Stimulated activated CD4-positive, alpha-beta T cell treated with anti-CD3 and anti-CD28 coated beads, Interleukin-1b, Interleukin-23, amount 100 ng/mL, for 24 hours (primary cell): ENCODE measurements around the gene QPRT.
"Not testable (repeated sequence)": the region's sequence is repeated elsewhere in the genome, so short reads cannot be mapped to it uniquely, and the experiment has no call there.

Experiments
- DNase-seq, 4 experiments: peaks; one replicate each; pipeline ENCODE4 v3.0.0-alpha.2; 2020; ENCODE audit warnings: low read depth in 4 of 4, low spot score in 1 of 4

QPRT gene

DNA sequence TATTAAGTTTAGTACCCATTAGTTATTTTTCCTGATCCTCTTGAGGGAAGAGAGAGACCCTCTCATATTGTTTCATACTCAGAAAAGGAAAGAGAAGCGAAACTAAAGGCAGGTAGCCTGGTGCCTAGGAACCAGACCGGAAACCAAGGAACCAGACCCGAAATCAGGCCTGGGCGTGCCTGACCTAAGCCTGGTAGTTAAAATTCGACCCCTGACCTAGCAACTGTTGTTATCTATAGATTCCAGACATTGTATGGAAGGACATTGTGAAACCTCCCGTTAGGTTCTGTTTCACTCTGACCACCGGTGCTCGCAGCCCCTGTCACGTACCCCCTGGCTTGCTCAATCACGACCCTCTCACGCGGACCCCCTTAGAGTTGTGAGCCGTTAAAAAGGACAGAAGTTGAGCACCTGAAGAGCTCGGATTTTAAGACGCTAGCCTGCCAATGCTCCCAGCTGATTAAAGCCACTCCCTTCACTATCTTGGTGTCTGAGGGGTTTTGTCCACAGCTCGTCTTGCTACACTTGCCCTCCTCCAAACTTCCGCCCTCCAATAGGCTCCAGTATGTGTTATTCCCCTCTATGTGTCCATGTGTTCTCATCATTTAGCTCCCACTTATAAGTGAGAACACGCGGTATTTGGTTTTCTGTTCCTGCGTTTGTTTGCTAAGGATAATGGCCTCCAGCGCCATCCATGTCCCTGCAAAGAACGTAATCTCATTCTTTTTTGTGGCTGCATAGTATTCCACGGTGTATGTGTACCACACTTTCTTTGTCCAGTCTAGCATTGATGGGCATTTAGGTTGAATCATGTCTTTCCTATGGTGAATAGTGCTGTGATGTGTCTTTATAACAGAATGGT, 10.7 kb downstream of the QPRT start:
- DNase-seq, result not testable (repeated sequence)

DNA sequence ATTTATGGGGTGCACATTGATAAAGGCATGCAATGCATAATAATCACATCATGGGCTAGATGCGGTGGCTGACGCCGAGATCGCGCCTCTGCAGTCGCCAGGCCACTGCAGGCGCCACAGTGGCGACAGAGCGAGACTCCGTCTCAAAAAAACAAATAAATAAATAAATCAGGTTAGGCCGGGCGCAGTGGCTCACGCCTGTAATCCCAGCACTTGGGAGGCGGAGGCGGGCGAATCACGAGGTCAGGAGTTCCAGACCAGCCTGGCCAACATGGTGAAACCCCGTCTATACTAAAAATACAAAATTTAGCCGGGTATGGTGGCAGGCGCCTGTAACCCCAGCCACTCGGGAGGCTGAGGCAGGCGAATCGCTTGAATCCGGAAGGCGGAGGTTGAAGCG, 13.6 kb downstream of the QPRT start:
- not testable (repeated sequence) for DNase-seq

DNA sequence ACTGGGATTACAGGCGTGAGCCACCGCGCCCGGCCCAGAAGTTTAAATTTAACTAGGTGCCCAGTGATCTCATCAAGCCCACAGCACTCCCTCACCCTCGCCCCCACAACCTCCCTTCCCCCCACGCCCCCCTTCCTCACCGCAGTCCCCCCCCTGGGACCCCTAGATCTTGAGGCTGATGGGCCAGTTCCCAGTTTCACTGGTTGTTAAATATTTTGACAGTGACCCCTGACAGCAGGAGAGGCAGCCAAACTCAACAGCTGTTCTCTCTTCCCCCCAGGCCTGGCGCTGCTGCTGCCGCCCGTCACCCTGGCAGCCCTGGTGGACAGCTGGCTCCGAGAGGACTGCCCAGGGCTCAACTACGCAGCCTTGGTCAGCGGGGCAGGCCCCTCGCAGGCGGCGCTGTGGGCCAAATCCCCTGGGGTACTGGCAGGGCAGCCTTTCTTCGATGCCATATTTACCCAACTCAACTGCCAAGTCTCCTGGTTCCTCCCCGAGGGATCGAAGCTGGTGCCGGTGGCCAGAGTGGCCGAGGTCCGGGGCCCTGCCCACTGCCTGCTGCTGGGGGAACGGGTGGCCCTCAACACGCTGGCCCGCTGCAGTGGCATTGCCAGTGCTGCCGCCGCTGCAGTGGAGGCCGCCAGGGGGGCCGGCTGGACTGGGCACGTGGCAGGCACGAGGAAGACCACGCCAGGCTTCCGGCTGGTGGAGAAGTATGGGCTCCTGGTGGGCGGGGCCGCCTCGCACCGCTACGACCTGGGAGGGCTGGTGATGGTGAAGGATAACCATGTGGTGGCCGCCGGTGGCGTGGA, 15.6 kb downstream of the QPRT start:
- DNase-seq, result no peak

DNA sequence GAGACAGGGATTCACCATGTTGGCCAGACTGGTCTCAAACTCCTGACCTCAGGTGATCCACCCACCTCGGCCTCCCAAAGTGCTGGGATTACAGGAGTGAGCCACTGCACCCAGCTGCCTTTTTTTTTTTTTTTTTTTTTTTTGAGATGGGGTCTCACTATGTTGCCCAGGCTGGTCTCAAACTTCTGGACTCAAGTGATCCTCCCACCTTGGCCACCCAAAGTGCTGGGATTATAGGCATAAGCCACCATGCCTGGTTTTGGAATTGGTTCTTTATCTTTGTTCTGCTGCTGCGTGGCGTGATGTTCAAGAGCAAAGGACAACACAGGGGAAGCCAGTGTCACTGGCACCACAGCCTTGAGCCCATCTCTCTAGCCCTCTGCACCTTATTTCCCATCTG, 16.7 kb downstream of the QPRT start:
- not testable (repeated sequence) for DNase-seq

DNA sequence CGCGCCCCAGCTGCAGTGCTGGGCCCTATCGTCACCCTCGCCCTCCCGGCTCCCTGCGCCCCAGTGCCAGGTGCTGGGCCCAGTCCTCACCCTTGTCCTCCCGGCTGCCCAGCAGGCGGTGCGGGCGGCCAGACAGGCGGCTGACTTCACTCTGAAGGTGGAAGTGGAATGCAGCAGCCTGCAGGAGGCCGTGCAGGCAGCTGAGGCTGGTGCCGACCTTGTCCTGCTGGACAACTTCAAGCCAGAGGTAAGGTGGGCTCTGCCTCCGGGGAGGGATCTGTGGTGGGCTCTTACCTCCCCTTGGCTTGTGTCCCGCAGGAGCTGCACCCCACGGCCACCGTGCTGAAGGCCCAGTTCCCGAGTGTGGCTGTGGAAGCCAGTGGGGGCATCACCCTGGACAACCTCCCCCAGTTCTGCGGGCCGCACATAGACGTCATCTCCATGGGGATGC, 17.9 kb downstream of the QPRT start:
- no peak for DNase-seq

DNA sequence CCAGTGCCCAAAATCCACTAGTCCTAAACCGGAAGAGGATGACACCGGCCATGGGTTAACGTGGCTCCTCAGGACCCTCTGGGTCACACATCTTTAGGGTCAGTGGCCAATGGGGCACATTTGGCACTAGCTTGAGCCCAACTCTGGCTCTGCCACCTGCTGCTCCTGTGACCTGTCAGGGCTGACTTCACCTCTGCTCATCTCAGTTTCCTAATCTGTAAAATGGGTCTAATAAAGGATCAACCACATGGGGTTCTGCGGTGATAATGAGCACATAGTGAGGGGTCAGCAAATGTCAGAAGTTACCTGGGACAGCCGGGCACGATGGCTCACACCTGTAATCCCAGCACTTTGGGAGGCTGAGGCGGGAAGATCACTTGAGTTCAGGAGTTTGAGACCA, 18.4 kb downstream of the QPRT start:
- no peak for DNase-seq

DNA sequence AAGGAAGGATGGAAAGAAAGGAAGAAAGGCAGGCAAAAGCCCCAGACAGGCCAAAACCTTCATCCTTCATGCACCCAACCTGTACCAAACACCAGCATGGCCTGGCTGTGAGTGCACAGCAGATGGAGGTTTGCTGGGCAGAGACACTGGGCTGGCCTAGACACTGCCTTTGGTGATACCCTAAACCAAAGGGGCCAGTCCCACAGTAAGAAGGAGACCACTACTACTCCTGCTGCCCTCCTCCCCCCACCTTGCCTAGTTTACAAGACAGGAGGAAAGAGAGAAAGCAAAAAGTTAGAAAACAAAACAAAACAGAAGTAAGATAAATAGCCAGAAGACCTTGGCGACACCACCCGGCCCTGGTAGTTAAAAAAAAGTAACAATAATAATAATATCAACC, 19.1 kb downstream of the QPRT start:
- no peak for DNase-seq

DNA sequence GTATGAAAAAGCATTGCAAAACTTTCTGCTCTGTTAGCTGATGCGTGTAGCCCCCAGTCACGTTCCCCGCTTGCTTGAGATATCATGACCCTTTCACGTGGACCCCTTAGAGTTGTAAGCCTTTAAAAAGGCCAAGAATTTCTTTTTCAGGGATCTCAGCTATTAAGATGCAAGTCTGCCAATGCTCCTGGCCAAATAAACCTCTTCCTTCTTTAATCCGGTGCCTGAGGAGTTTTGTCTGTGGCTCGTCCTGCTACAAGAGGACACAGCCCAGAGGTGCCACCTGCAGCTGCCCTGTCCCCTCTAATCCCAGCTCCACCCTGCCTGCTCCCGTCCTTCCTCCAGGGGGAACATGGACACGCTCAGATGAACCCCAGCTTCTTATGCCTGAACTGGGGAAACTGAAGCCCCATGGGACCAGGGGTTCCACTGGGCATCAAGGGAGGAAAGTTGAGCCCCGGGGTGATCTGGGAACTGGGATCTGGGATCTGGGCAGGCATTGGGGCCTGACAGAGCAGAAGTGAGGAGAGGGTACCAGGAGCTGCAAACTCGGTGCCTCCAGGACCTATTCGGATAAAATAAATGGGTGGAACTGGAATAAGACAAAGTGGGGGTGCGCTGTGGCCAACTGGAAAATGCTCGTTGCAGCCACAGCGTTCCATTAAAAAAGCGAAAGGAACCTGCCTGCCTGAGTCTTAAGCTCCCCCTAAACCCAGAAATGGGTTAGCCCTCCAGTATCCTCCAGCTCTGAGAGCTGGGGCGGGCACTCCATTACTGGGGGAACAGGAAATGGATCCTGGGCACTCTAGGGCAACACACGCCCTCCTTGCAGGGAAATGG, 19.7 kb downstream of the QPRT start:
- no peak for DNase-seq

DNA sequence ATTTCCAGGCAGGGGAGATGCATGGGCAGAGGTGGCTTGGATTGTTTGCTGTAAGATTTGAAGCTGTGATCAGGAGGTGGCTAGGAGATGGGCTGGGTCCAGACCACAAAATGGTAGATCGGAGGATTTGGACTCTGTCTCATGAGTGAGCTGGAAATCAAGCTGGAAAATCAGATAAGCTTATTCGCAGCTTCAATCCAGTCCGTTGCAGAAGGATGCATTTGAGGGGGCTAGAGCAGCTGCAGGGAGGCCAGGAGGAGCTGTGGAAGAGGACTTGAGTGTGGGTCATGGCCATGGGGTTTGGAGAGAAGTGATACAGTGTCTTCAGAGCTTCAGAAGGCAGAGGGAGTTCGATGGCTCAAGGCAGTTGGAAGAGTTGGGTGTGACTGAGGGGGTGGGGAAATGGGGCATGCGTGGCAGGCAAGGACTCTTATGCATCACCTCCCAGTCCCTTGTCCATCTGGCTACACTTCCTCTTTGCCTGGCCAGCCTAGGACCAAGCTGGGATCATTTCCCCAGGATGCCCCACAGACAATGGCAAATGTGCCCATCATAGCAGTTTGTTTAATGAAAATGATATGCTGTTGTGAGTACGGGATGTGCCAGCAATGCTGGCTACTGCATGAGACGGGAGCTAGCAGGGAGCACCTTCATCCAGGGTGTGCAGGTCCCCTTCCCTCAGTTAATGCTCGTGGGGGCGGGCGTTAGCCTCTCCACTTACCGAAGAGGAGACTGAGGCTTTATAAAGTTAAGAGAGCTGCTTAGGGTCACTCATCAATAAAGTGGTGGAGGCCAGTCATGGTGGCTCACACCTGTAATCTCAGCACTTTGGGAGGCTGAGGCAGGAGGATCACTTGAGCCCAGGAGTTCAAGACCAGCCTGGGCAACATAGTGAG, 20.6 kb downstream of the QPRT start:
- no peak for DNase-seq

DNA sequence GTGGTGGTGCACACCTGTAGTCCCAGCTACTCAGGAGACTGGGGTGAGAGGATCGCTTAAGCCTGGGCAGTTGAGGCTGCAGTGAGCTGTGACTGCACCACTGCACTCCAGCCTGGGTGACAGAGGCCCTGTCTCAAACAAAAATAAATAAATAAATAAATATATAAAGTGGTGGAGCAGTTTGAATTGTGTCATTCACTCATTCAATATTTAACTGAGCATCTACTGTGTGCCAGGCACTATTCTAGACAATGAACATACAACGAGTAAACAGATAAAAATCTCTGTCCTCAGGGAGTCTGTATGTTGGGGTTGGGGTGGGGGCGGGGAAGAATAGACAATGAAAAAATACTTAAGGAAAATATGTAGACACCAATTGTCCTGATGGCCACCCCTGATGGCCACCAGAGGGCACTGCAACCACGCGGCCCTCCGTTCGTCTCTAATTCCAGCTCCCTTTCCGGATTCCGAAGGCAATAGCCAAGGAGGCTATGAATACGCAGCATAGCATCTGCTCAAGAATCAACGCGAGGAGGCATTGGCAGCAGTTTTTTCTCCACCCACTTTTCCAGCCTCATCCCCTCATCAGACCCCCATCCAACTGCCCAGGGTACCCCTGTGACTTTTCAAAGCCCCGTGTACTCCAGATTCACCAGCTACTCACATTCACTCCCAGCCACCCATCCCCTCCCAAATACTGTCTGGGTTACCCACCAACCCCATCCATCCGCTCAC, 21.4 kb downstream of the QPRT start:
- DNase-seq, result peak; percentile 48 to 66 (median 53)

DNA sequence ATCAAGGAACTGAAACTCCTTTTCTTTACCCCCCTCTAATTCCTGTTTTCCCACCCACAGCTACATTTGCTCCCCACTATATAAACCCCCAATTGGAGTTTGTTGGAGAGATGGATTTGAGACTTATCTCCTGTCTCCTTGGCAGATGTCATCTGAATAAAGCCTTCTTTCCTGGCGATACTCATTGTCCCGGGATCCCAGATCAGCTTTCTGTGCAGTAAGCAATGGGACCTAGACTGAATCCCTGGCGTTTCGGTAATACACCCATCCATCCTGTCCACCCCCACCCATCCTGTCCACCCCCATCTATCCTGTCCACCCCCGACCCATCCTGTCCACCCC, 22.2 kb downstream of the QPRT start:
- DNase-seq, result no peak

DNA sequence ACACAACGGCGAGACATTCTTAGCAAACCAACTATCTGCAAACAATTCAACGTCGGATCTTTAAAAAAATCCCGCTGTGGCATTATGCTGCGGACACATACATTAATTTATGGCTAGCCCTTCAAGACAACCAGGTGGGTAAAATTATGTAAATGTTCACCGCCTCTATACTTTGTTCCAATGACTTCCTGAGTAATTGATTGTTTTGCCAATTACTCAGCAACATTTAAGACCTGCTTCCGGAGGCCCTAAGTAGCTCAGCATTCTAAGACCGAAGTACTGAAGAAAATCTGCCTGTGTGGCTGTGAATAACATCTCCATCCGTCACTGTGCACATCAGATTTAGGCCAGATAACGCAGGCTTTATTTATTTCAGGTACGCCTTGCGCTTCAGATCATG, 23.3 kb downstream of the QPRT start:
- no peak for DNase-seq

DNA sequence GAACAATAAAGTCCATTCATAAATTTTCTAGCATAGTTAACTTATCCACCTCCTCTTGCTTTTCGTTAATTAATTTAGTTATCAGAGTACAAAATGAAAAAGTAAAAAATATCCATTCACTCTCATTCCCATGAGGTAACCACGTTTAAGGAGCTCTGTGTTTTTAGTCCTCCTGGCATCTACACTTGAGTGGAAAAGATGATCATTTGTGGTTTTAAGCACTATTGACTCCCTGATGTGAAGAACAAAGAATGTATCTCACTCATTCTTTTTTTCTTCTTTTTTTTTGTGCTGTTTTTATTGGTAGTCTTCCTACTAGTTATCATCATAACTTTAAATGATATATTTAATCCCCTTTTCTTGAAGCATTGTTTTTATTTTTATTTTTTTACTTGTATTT, 26.1 kb downstream of the QPRT start:
- DNase-seq, result no peak

DNA sequence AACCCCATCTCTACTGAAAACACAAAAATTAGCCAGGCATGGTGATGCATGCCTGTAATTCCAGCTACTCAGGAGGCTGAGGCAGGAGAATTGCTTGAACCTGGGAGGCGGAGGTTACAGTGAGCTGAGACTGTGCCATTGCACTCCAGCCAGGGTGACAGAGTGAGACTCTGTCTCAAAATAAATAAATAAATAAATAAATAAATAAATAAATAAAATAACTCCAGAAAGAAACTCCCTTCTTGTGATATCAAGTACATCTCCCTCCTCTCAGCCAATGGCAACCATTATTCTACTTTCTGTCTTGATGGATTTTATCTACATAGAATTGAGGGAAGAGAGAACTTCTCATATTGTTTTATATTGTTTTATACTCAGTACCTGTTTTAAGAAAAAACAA, 28.2 kb downstream of the QPRT start:
- not testable (repeated sequence) for DNase-seq

DNA sequence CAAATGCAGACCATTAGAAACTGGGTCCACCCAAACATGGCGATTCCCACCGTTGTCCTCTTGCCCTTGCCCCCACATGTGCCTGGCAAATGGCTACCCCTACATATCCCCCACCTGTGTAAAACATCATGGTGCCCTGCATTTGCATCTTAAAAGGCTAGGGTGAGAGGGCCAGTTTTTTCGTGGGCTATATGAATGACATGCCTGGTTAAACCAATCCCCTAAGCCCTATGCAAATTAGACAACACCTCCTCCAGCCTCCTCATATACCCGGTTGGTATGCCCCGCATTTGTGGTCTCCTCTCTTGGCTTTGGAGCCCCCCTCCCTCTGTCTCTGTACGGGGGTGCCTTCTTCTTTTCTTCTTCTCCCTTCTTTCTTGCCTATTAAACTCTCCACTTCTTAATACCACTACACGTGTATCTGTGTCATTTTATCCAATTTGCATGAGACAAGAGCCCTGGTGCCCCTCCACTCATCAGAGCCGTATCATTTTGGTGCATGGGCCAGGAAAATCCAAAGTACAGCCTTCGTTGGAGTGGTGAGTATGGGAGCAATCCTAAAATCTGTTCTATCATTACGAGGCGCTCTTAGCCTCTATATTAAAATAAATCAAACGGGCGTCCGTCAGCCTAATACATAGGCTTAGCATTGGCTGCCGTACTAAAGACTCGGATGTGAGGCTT, 30.1 kb downstream of the QPRT start:
- DNase-seq, result no peak

DNA sequence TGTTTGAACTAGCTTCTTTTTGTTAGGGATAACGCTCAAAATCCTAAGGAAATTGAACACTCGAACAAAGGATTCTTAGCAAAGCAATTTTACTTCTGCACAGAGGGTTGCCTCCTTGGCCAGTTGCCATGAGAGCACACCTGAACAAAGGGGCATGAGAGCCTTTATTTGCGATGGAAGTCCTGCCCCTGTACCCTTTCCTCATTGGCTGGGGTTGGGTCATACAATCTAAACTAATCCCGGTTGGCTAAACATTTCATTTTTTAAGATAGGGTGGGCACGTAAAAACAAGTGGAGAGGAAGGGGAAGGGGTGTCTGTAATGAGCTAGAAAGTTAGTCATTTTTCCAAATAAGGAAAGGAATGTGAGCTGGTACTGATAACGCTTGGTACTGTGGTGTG, 30.7 kb downstream of the QPRT start:
- not testable (repeated sequence) for DNase-seq

DNA sequence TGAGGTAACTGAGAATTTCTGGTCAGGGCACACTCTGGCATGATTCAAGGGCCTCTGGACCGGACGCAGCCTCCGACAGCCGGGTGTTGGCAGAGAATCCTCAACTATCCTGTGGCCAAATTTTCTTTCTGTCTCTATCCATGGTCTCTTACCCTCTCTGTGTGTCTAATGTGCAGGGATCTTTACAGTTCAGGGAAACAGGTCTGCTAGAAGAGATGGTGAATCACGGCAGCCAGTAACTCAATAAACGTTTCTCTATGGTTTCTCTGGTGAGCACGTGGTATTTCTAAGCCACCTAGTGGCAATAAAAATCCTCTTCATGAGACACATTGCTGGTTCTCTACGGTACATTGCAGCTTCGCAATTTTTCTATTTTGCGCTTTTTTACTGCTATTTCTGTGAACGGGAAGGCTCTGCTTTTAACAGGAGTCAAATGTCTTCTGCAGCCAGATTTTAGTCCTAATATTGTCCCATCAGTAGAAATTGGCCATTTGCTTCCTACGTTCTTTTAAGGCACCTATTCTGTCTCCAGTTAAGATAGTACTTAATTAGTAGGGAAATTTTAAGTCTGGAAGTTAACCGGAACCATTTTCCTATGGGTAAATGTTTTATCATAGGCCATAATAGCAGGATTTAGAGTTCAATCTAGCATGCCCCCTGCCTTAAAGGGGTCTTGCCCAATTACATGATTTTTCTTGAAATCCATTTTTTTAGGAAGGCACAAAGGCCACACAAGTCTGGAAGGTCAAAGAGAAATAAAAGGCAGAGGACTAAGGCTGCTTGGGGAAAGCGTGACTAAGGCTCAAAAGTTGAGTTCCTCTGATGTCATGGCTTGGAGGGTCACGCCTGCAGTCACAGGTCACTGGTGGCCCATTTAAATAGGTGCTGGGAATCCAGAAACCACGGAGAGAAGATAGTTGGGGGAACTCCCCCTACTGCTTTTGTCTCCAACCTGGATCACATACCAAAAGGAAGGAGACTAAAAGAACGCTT, 31.5 kb downstream of the QPRT start:
- DNase-seq, result peak in 1 of 4 experiments; percentile 21

DNA sequence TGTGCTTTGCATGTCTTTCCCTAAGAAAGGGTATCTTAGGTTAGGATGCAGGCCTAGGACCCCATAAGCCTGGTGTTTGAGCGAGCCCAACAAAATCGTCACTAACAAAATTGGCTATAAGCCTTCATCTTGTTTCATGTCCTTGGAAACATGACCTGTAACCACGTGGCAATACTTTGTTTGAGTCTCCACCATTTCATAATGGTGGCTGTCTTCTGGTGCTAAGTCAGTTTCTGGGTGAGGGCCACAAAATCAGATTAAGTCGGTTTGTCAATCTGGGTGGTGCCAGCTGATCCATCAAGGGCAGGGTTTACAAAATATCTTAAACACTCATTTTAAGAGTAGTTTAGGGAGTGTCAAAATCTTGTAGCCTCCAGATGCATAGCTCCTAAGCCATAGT, 33.8 kb downstream of the QPRT start:
- no peak for DNase-seq
